GM12873 (cell line): ENCODE results near the gene KSR2.

ENCODE experiments used
- CTCF ChIP-seq: IDR thresholded peaks from 2 replicates; pipeline ENCODE4 v1.5.1; 2012; ENCODE audit warnings: low read depth, mild to moderate bottlenecking, moderate library complexity, low read length, control low read depth; ENCODE audit not compliant: insufficient read depth; ENCODE audit errors: missing control alignments

Gene KSR2

GRCh38 chr12:117850048-117850447, 118.7 kb downstream of the KSR2 start:
- TF ChIP-seq CTCF = peak; percentile 92

- TF ChIP-seq CTCF = no peak
Observed at GRCh38 chr12:117847371-117847770, 121.4 kb downstream of the KSR2 start.

GRCh38 chr12:117845271-117845904, 123.4 kb downstream of the KSR2 start:
- no peak for TF ChIP-seq CTCF

- no peak for TF ChIP-seq CTCF
Observed at GRCh38 chr12:117844114-117844830, 124.5 kb downstream of the KSR2 start.

- TF ChIP-seq CTCF = no peak
Observed at GRCh38 chr12:117842630-117843029, 126.2 kb downstream of the KSR2 start.

GRCh38 chr12:117842220-117842619, 126.6 kb downstream of the KSR2 start:
- TF ChIP-seq CTCF = no peak

- no peak for TF ChIP-seq CTCF
Observed at GRCh38 chr12:117837737-117838050, 131.1 kb downstream of the KSR2 start.
